ENCODE data around the gene ZNF507.
"Not testable (repeated sequence)": the region's sequence is repeated elsewhere in the genome, so short reads cannot be mapped to it uniquely, and the experiment has no call there.

Gene ZNF507

GRCh38 chr19:32416749-32417456 lies 71.5 kb downstream of the ZNF507 start:
- DNase-seq, result no peak

GRCh38 chr19:32418155-32418554 lies 72.7 kb downstream of the ZNF507 start:
- DNase-seq, result no peak

- no peak for DNase-seq
Measured at GRCh38 chr19:32421589-32422361, 76.4 kb downstream of the ZNF507 start.

GRCh38 chr19:32422435-32422834 lies 77.0 kb downstream of the ZNF507 start:
- no peak for DNase-seq

GRCh38 chr19:32423944-32424343 lies 78.5 kb downstream of the ZNF507 start:
- DNase-seq, result not testable (repeated sequence)

- no peak for DNase-seq
Measured at GRCh38 chr19:32427536-32427935, 82.1 kb downstream of the ZNF507 start.

- no peak for DNase-seq
Measured at GRCh38 chr19:32436692-32437091, 91.3 kb downstream of the ZNF507 start.

- DNase-seq, result no peak
Measured at GRCh38 chr19:32437096-32437495, 91.7 kb downstream of the ZNF507 start.

Data from stimulated activated CD4-positive, alpha-beta T cell treated with anti-CD3 and anti-CD28 coated beads, Interleukin-1b, Interleukin-23, amount 100 ng/mL, for 48 hours (primary cell).